IMR-90 (cell line): ENCODE measurements around the gene PDZD2. TPM values are rescaled to one million over a fixed set of nuclear protein-coding genes. Genes with fewer than 3 reads are reported as not detected.

Source experiments
- ATAC-seq: fragments of 200-7000 bp; cut with Tn5 transposase; 2 replicates; pipeline ENCODE4 v1.9.1; 2020; ENCODE audit warnings: low read depth, mild to moderate bottlenecking, moderate library complexity
- BruUV-seq: library from RNA; stranded (reverse); fragments of 400-500 nt; replicated peaks from 2 replicates; lab custom pipeline; 2021; lab: Mats Ljungman, UMichigan
- CTCF ChIA-PET: fragments of 300-600 bp; formaldehyde crosslinking; extraction: SDS; loops from one replicate; lab custom pipeline; 2021; ENCODE audit warnings: antibody characterized with exemption; lab: Yijun Ruan, JAX
- POLR2A ChIA-PET: fragments of 300-600 bp; sonication (Branson Sonifier 250); formaldehyde crosslinking; loops from one replicate; lab custom pipeline; 2022; ENCODE audit warnings: antibody characterized with exemption; ENCODE audit not compliant: unreplicated experiment; lab: Charles Lee
- DNase-seq: peaks from one replicate; pipeline ENCODE4 v3.0.0; 2013
- H2AFZ ChIP-seq: replicated peaks from 2 replicates; pipeline ENCODE3; 2013; ENCODE audit warnings: low read length, mild to moderate bottlenecking; ENCODE audit not compliant: poor library complexity
- H2AK5ac ChIP-seq: 2 replicates; pipeline ENCODE4 v1.6.1; 2013; ENCODE audit warnings: low read depth, low read length, inconsistent platforms
- H2AK9ac ChIP-seq: replicated peaks from 2 replicates; pipeline ENCODE3; 2013; ENCODE audit warnings: mild to moderate bottlenecking, low read depth, low read length, moderate library complexity; ENCODE audit not compliant: poor library complexity
- H2BK120ac ChIP-seq: 2 replicates; pipeline ENCODE4 v1.6.1; 2013; ENCODE audit warnings: low read depth, low read length, inconsistent platforms
- H2BK15ac ChIP-seq: 3 replicates; pipeline ENCODE4 v1.6.1; 2013; ENCODE audit warnings: low read depth, low read length, inconsistent platforms
- H2BK20ac ChIP-seq: 2 replicates; pipeline ENCODE4 v1.6.1; 2013; ENCODE audit warnings: low read depth, mild to moderate bottlenecking, inconsistent platforms, low read length, moderate library complexity
- H2BK5ac ChIP-seq: 2 replicates; pipeline ENCODE4 v1.6.1; 2013; ENCODE audit warnings: mild to moderate bottlenecking, low read depth, low read length, inconsistent platforms; ENCODE audit not compliant: poor library complexity, severe bottlenecking
- H3K14ac ChIP-seq: replicated peaks from 2 replicates; pipeline ENCODE4 v1.6.1; 2013; ENCODE audit warnings: low read depth, low read length, inconsistent platforms
- H3K18ac ChIP-seq: 2 replicates; pipeline ENCODE4 v1.6.1; 2013; ENCODE audit warnings: low read depth, low read length, control low read depth
- H3K23ac ChIP-seq: 2 replicates; pipeline ENCODE4 v1.6.1; 2013; ENCODE audit warnings: low read depth, low read length, inconsistent platforms
- H3K27ac ChIP-seq: 2 replicates; pipeline ENCODE4 v1.5.1; 2013; ENCODE audit warnings: mild to moderate bottlenecking, control low read depth, low read length; ENCODE audit not compliant: insufficient read depth
- H3K27me3 ChIP-seq: 2 replicates; pipeline ENCODE4 v1.6.1; 2013; ENCODE audit warnings: low read length; ENCODE audit not compliant: control insufficient read depth, insufficient read depth
- H3K36me3 ChIP-seq: 2 replicates; pipeline ENCODE4 v1.6.1; 2013; ENCODE audit warnings: low read length, mixed read lengths; ENCODE audit not compliant: control insufficient read depth, insufficient read depth
- H3K4ac ChIP-seq: 2 replicates; pipeline ENCODE4 v1.6.1; 2013; ENCODE audit warnings: low read depth, low read length, inconsistent platforms
- H3K4me1 ChIP-seq: 2 replicates; pipeline ENCODE4 v1.6.1; 2013; ENCODE audit warnings: low read length, mixed read lengths; ENCODE audit not compliant: control insufficient read depth, insufficient read depth
- H3K4me2 ChIP-seq: 2 replicates; pipeline ENCODE4 v1.6.1; 2013; ENCODE audit warnings: low read depth, mild to moderate bottlenecking, control low read depth, low read length, moderate library complexity
- H3K4me3 ChIP-seq: 2 replicates; pipeline ENCODE4 v1.5.1; 2013; ENCODE audit warnings: low read depth, mild to moderate bottlenecking, control low read depth, low read length, moderate library complexity; ENCODE audit not compliant: insufficient read depth
- H3K56ac ChIP-seq: 2 replicates; pipeline ENCODE4 v1.6.1; 2013; ENCODE audit warnings: low read length, inconsistent platforms; ENCODE audit not compliant: insufficient read depth; ENCODE audit errors: extremely low read depth
- H3K79me1 ChIP-seq, 2 experiments: 2 replicates each; pipeline ENCODE4 v1.6.1; 2013; ENCODE audit warnings: low read length in 2 of 2, inconsistent platforms in 1 of 2, low read depth in 1 of 2
- H3K9ac ChIP-seq: 2 replicates; pipeline ENCODE4 v1.6.1; 2013; ENCODE audit warnings: low read depth, low read length, control low read depth
- H3K9me1 ChIP-seq: 2 replicates; pipeline ENCODE4 v1.6.1; 2013; ENCODE audit warnings: low read length, inconsistent platforms; ENCODE audit not compliant: insufficient read depth
- H3K9me3 ChIP-seq: 2 replicates; pipeline ENCODE4 v1.6.1; 2013; ENCODE audit warnings: low read length; ENCODE audit not compliant: control insufficient read depth, insufficient read depth
- H4K20me1 ChIP-seq: 2 replicates; pipeline ENCODE4 v1.6.1; 2013; ENCODE audit warnings: low read length, inconsistent platforms; ENCODE audit not compliant: insufficient read depth
- H4K5ac ChIP-seq: 2 replicates; pipeline ENCODE4 v1.6.1; 2013; ENCODE audit warnings: mild to moderate bottlenecking, low read depth, low read length, control low read depth
- H4K8ac ChIP-seq, 2 experiments: 2 replicates each; pipeline ENCODE4 v1.6.1; 2013; ENCODE audit warnings: low read depth in 2 of 2, low read length in 2 of 2, control low read depth in 1 of 2, inconsistent platforms in 1 of 2
- H4K91ac ChIP-seq: 2 replicates; pipeline ENCODE4 v1.6.1; 2013; ENCODE audit warnings: low read depth, low read length, inconsistent platforms; ENCODE audit not compliant: insufficient read depth
- BHLHE40 ChIP-seq: fragments of 150-350 bp; IDR thresholded peaks from 2 replicates; pipeline ENCODE4 v1.6.1; 2016; ENCODE audit warnings: mild to moderate bottlenecking, low read depth, low read length
- CEBPB ChIP-seq: IDR thresholded peaks from 2 replicates; pipeline ENCODE4 v1.6.1; 2012; ENCODE audit warnings: low read depth, low read length, improper control_type of control experiment
- CHD1 ChIP-seq: IDR thresholded peaks from 2 replicates; pipeline ENCODE4 v1.6.1; 2012; ENCODE audit warnings: low read depth, low read length, improper control_type of control experiment
- FOS ChIP-seq: fragments of 150-350 bp; IDR thresholded peaks from 2 replicates; pipeline ENCODE4 v1.6.1; 2016; ENCODE audit warnings: low read depth, low read length
- MAFK ChIP-seq: IDR thresholded peaks from 2 replicates; pipeline ENCODE4 v1.6.1; 2012; ENCODE audit warnings: low read depth, low read length, improper control_type of control experiment
- MAZ ChIP-seq: IDR thresholded peaks from 2 replicates; pipeline ENCODE4 v1.6.1; 2012; ENCODE audit warnings: low read depth, mild to moderate bottlenecking, low read length, improper control_type of control experiment, moderate library complexity, borderline replicate concordance
- MXI1 ChIP-seq: IDR thresholded peaks from 2 replicates; pipeline ENCODE4 v1.6.1; 2012; ENCODE audit warnings: low read depth, mild to moderate bottlenecking, low read length, moderate library complexity, borderline replicate concordance
- NFE2L2 ChIP-seq: fragments of 150-350 bp; IDR thresholded peaks from 2 replicates; pipeline ENCODE4 v1.6.1; 2016; ENCODE audit warnings: low read depth, mild to moderate bottlenecking, low read length
- POLR2A ChIP-seq: IDR thresholded peaks from 2 replicates; pipeline ENCODE4 v1.6.1; 2012; ENCODE audit warnings: mild to moderate bottlenecking, low read depth, low read length
- RAD21 ChIP-seq: IDR thresholded peaks from 2 replicates; pipeline ENCODE4 v1.6.1; 2012; ENCODE audit warnings: low read length, improper control_type of control experiment
- RCOR1 ChIP-seq: IDR thresholded peaks from 2 replicates; pipeline ENCODE4 v1.6.1; 2012; ENCODE audit warnings: mild to moderate bottlenecking, low read length, improper control_type of control experiment; ENCODE audit not compliant: insufficient replicate concordance
- RFX5 ChIP-seq: IDR thresholded peaks from 2 replicates; pipeline ENCODE4 v1.8.0; 2012; ENCODE audit warnings: low read depth, mild to moderate bottlenecking, low read length, moderate library complexity
- SMC3 ChIP-seq: fragments of 150-350 bp; IDR thresholded peaks from 2 replicates; pipeline ENCODE4 v1.6.1; 2016; ENCODE audit warnings: low read depth, mild to moderate bottlenecking, antibody characterized with exemption, low read length, moderate library complexity
- WGBS, 2 experiments: methylation state at CpG; one replicate each; pipeline versions ENCODE4 v1.1.5 to v1.1.7; 2013; ENCODE audit warnings: missing lambda C conversion rate in 2 of 2; ENCODE audit not compliant: insufficient read length in 1 of 2; ENCODE audit errors: extremely low coverage in 2 of 2; 5-methylcytosine and 5-hydroxymethylcytosine counted together
- dilution Hi-C: fragments of 300-500 bp; cut with HindIII; formaldehyde crosslinking; loops from one replicate; pipeline ENCODE4 v1.14.3; 2018; ENCODE audit warnings: low sequenced_read_pairs; ENCODE audit not compliant: unreplicated experiment
- in situ Hi-C: fragments of 300-500 bp; cut with MboI; formaldehyde crosslinking; loops from 3 replicates; pipeline ENCODE4 v1.14.3; 2019; ENCODE audit warnings: low sequenced_read_pairs, inconsistent platforms, mixed read lengths
- intact Hi-C: fragments of 100-400 bp; cut with micrococcal nuclease; formaldehyde crosslinking; loops from 2 replicates; pipeline ENCODE4 v1.10.0; 2022
- polyA plus RNA-seq, 3 experiments: library from polyadenylated mRNA; depleted of rRNA; stranded (reverse); fragments of >200 nt; gene quantifications; 2 replicates each; pipeline ENCODE4 v1.2.3, GENCODE V29; 2012; ENCODE audit warnings: low replicate concordance in 1 of 3
- total RNA-seq: library from RNA; depleted of rRNA; stranded (reverse); fragments of >200 nt; gene quantifications from 2 replicates; pipeline ENCODE4 v1.2.3, GENCODE V29; 2012
- TF ChIP-seq, protein P1 (sequence below): fragments of 150-350 bp; IDR thresholded peaks from 2 replicates; pipeline ENCODE4 v1.6.1; 2016; ENCODE audit warnings: low read depth, mild to moderate bottlenecking, low read length, moderate library complexity, borderline replicate concordance
- TF ChIP-seq, protein P2 (sequence below): conservative IDR thresholded peaks from 2 replicates; pipeline ENCODE4 v1.5.1; 2012; ENCODE audit warnings: mild to moderate bottlenecking, low read depth, low read length, improper control_type of control experiment
- TF ChIP-seq, protein P3 (sequence below): fragments of 150-350 bp; IDR thresholded peaks from 2 replicates; pipeline ENCODE4 v1.6.1; 2017; ENCODE audit warnings: mild to moderate bottlenecking, antibody characterized with exemption, low read length, low read depth

PDZD2 gene
- total and polyA plus RNA-seq, 2 of the 4 experiments (the other 2 are of a cell fraction), result under 0.01 to 0.02 TPM

DNA sequence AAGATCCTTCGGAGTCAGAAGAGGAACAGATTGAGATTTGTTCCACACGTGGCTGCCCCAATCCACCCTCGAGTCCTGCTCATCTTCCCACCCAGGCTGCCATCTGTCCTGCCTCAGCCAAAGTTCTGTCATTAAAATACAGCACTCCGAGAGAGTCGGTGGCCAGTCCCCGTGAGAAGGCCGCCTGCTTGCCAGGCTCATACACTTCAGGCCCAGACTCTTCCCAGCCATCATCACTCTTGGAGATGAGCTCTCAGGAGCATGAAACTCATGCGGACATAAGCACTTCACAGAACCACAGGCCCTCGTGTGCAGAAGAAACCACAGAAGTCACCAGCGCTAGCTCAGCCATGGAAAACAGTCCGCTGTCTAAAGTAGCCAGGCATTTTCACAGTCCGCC is 449.3 kb downstream of the PDZD2 start:
- 61% methylated on average over 4 of the region's 12 CpGs; no CpG with 5 or more reads in 1 of the 2 experiments for WGBS, 2 experiments
- H4K5ac ChIP-seq, result no peak overlapping the region
- H3K27me3 ChIP-seq, result no peaks in the 10 kb centered on the region
- H2BK120ac ChIP-seq, result no peak overlapping the region
- H3K18ac ChIP-seq, result no peak overlapping the region
- peaks cover 2% of the 10 kb centered on the region; the same call in 1 of the 2 replicates for H3K9me1 ChIP-seq
- H4K91ac ChIP-seq, result no peak overlapping the region
- ChIA-PET CTCF (no interaction called here), POLR2A (no interaction called here)
- no peak overlapping the region for H3K23ac ChIP-seq
- no peak overlapping the region for H3K14ac ChIP-seq
- H4K20me1 ChIP-seq, result no peaks in the 10 kb centered on the region
- no peak for ATAC-seq
- H2BK20ac ChIP-seq, result no peak overlapping the region
- no peak overlapping the region for H2AK9ac ChIP-seq
- H3K56ac ChIP-seq, result no peak overlapping the region
- no peak overlapping the region for H2BK5ac ChIP-seq
- no peaks in the 10 kb centered on the region for H3K4me1 ChIP-seq
- H3K4ac ChIP-seq, result no peak overlapping the region
- intact Hi-C loops (no loop called here), in situ Hi-C loops (no loop called here), dilution Hi-C loops (no loop called here)
- BruUV-seq, result no TSS peak
- no peak overlapping the region for H2BK15ac ChIP-seq
- H3K27ac ChIP-seq, result no peak overlapping the region
- no peak overlapping the region for H2AK5ac ChIP-seq
- no peak overlapping the region for H3K4me2 ChIP-seq
- no peaks in the 10 kb centered on the region for H3K79me1 ChIP-seq
- H3K4me3 ChIP-seq, result no peak overlapping the region
- H4K8ac ChIP-seq, result no peak overlapping the region
- DNase-seq, result no peak
- H3K9me3 ChIP-seq, result no peaks in the 10 kb centered on the region
- no peak overlapping the region for H3K9ac ChIP-seq
- H2AFZ ChIP-seq, result no peak overlapping the region
- peaks cover 2% of the 10 kb centered on the region; the same call in 1 of the 2 replicates for H3K36me3 ChIP-seq
- TF ChIP-seq MAZ, result no peak
- TF ChIP-seq, protein P1, sequence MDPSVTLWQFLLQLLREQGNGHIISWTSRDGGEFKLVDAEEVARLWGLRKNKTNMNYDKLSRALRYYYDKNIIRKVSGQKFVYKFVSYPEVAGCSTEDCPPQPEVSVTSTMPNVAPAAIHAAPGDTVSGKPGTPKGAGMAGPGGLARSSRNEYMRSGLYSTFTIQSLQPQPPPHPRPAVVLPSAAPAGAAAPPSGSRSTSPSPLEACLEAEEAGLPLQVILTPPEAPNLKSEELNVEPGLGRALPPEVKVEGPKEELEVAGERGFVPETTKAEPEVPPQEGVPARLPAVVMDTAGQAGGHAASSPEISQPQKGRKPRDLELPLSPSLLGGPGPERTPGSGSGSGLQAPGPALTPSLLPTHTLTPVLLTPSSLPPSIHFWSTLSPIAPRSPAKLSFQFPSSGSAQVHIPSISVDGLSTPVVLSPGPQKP, result no peak
- TF ChIP-seq MXI1, result no peak
- no peak for TF ChIP-seq POLR2A
- no peak for TF ChIP-seq RCOR1
- TF ChIP-seq CHD1, result no peak
- TF ChIP-seq RFX5, result no peak
- TF ChIP-seq FOS, result no peak
- TF ChIP-seq NFE2L2, result no peak
- TF ChIP-seq, protein P2, sequence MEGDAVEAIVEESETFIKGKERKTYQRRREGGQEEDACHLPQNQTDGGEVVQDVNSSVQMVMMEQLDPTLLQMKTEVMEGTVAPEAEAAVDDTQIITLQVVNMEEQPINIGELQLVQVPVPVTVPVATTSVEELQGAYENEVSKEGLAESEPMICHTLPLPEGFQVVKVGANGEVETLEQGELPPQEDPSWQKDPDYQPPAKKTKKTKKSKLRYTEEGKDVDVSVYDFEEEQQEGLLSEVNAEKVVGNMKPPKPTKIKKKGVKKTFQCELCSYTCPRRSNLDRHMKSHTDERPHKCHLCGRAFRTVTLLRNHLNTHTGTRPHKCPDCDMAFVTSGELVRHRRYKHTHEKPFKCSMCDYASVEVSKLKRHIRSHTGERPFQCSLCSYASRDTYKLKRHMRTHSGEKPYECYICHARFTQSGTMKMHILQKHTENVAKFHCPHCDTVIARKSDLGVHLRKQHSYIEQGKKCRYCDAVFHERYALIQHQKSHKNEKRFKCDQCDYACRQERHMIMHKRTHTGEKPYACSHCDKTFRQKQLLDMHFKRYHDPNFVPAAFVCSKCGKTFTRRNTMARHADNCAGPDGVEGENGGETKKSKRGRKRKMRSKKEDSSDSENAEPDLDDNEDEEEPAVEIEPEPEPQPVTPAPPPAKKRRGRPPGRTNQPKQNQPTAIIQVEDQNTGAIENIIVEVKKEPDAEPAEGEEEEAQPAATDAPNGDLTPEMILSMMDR, result no peak
- TF ChIP-seq MAFK, result no peak
- TF ChIP-seq BHLHE40, result no peak
- TF ChIP-seq RAD21, result no peak
- no peak for TF ChIP-seq SMC3
- TF ChIP-seq, protein P3, sequence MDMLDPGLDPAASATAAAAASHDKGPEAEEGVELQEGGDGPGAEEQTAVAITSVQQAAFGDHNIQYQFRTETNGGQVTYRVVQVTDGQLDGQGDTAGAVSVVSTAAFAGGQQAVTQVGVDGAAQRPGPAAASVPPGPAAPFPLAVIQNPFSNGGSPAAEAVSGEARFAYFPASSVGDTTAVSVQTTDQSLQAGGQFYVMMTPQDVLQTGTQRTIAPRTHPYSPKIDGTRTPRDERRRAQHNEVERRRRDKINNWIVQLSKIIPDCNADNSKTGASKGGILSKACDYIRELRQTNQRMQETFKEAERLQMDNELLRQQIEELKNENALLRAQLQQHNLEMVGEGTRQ, result no peak
- no peak for TF ChIP-seq CEBPB
